Activated CD8-positive, alpha-beta memory T cell treated with anti-CD3 and anti-CD28 coated beads, Interleukin-2, amount 50 U/mL, for 1 hour (primary cell): ENCODE measurements around the gene ADD1.

ENCODE experiments used
- DNase-seq: peaks from one replicate; pipeline ENCODE4 v3.0.0-alpha.2; 2020; ENCODE audit errors: extremely low read depth

ADD1 gene

GRCh38 chr4:2859514-2859913 is 15.9 kb downstream of the ADD1 start:
- DNase-seq, result no peak

- DNase-seq, result no peak
These were observed 17.0 kb downstream of the ADD1 start for GRCh38 chr4:2860391-2861348.

- DNase-seq, result no peak
These were observed 18.2 kb downstream of the ADD1 start for GRCh38 chr4:2861631-2862436.

GRCh38 chr4:2862528-2862927 is 18.9 kb downstream of the ADD1 start:
- no peak for DNase-seq

GRCh38 chr4:2863649-2864048 is 20.0 kb downstream of the ADD1 start:
- DNase-seq, result no peak

- DNase-seq, result no peak
These were observed 21.6 kb downstream of the ADD1 start for GRCh38 chr4:2865196-2865780.

GRCh38 chr4:2866160-2866861 is 22.7 kb downstream of the ADD1 start:
- no peak for DNase-seq

GRCh38 chr4:2866891-2867290 is 23.2 kb downstream of the ADD1 start:
- DNase-seq, result no peak

GRCh38 chr4:2867758-2868491 is 24.3 kb downstream of the ADD1 start:
- no peak for DNase-seq

GRCh38 chr4:2868877-2869487 is 25.3 kb downstream of the ADD1 start:
- no peak for DNase-seq

GRCh38 chr4:2869659-2870058 is 26.0 kb downstream of the ADD1 start:
- DNase-seq, result no peak

- DNase-seq, result no peak
These were observed 26.4 kb downstream of the ADD1 start for GRCh38 chr4:2870082-2870481.

GRCh38 chr4:2871466-2871865 is 27.8 kb downstream of the ADD1 start:
- DNase-seq, result no peak

GRCh38 chr4:2871911-2872310 is 28.3 kb downstream of the ADD1 start:
- no peak for DNase-seq

GRCh38 chr4:2873329-2873728 is 29.7 kb downstream of the ADD1 start:
- DNase-seq, result no peak

- no peak for DNase-seq
These were observed 31.2 kb downstream of the ADD1 start for GRCh38 chr4:2874861-2875260.

GRCh38 chr4:2875556-2875955 is 31.9 kb downstream of the ADD1 start:
- no peak for DNase-seq

- no peak for DNase-seq
These were observed 34.7 kb downstream of the ADD1 start for GRCh38 chr4:2878346-2878745.

- DNase-seq, result no peak
These were observed 35.4 kb downstream of the ADD1 start for GRCh38 chr4:2879026-2879425.

- no peak for DNase-seq
These were observed 37.8 kb downstream of the ADD1 start for GRCh38 chr4:2881431-2881830.

GRCh38 chr4:2882341-2882740 is 38.7 kb downstream of the ADD1 start:
- no peak for DNase-seq
